GM21717 (cell line): ENCODE data around the gene USP40.

Experiments
- ATAC-seq: cut with Tn5 transposase; IDR thresholded peaks from one replicate; pipeline ENCODE4 v1.9.1; 2021; ENCODE audit warnings: mild to moderate bottlenecking, moderate library complexity; ENCODE audit not compliant: unreplicated experiment

USP40 gene

GRCh38 chr2:233448575-233448974 lies 118.0 kb downstream of the USP40 start:
- no peak for ATAC-seq

- no peak for ATAC-seq
These were observed 118.4 kb downstream of the USP40 start for GRCh38 chr2:233448220-233448559.

GRCh38 chr2:233447506-233448219 lies 118.9 kb downstream of the USP40 start:
- no peak for ATAC-seq

- ATAC-seq, result no peak
These were observed 119.8 kb downstream of the USP40 start for GRCh38 chr2:233446606-233447305.

- no peak for ATAC-seq
These were observed 120.5 kb downstream of the USP40 start for GRCh38 chr2:233446121-233446520.

- no peak for ATAC-seq
These were observed 121.3 kb downstream of the USP40 start for GRCh38 chr2:233445152-233445830.

GRCh38 chr2:233444501-233444900 lies 122.1 kb downstream of the USP40 start:
- ATAC-seq, result no peak

GRCh38 chr2:233443511-233444183 lies 122.9 kb downstream of the USP40 start:
- ATAC-seq, result no peak

GRCh38 chr2:233442028-233442310 lies 124.6 kb downstream of the USP40 start:
- ATAC-seq, result no peak

- no peak for ATAC-seq
These were observed 125.2 kb downstream of the USP40 start for GRCh38 chr2:233441161-233442027.

- ATAC-seq, result no peak
These were observed 125.9 kb downstream of the USP40 start for GRCh38 chr2:233440714-233441113.

GRCh38 chr2:233440314-233440713 lies 126.3 kb downstream of the USP40 start:
- ATAC-seq, result no peak

GRCh38 chr2:233439191-233439590 lies 127.4 kb downstream of the USP40 start:
- ATAC-seq, result no peak

- no peak for ATAC-seq
These were observed 127.9 kb downstream of the USP40 start for GRCh38 chr2:233438573-233439147.

- ATAC-seq, result no peak
These were observed 129.1 kb downstream of the USP40 start for GRCh38 chr2:233437439-233437955.

- ATAC-seq, result no peak
These were observed 129.7 kb downstream of the USP40 start for GRCh38 chr2:233436691-233437438.

GRCh38 chr2:233436191-233436581 lies 130.4 kb downstream of the USP40 start:
- ATAC-seq, result no peak

GRCh38 chr2:233435436-233436190 lies 131.0 kb downstream of the USP40 start:
- no peak for ATAC-seq
